Stimulated activated CD8-positive, alpha-beta memory T cell treated with anti-CD3 and anti-CD28 coated beads, Interleukin-12 subunit alpha, Interleukin-12 subunit beta, amount 100 ng/mL, for 1 hour (primary cell): ENCODE measurements around the gene CRACDL.

Source experiments
- DNase-seq: peaks from one replicate; pipeline ENCODE4 v3.0.0-alpha.2; 2020; ENCODE audit warnings: low read depth

The CRACDL gene

GRCh38 chr2:98824256-98825019 lies 111.6 kb downstream of the CRACDL start:
- no peak for DNase-seq

- DNase-seq, result no peak
These were observed 112.5 kb downstream of the CRACDL start for GRCh38 chr2:98823196-98824170.

GRCh38 chr2:98822301-98823164 lies 113.5 kb downstream of the CRACDL start:
- peak; percentile 32 for DNase-seq

GRCh38 chr2:98821629-98822135 lies 114.3 kb downstream of the CRACDL start:
- no peak for DNase-seq

GRCh38 chr2:98819231-98819766 lies 116.7 kb downstream of the CRACDL start:
- DNase-seq, result no peak

- DNase-seq, result no peak
These were observed 117.9 kb downstream of the CRACDL start for GRCh38 chr2:98818164-98818563.

- DNase-seq, result no peak
These were observed 119.7 kb downstream of the CRACDL start for GRCh38 chr2:98816281-98816680.

- DNase-seq, result no peak
These were observed 120.2 kb downstream of the CRACDL start for GRCh38 chr2:98815795-98816194.

GRCh38 chr2:98811766-98812165 lies 124.3 kb downstream of the CRACDL start:
- no peak for DNase-seq

GRCh38 chr2:98810588-98810928 lies 125.5 kb downstream of the CRACDL start:
- DNase-seq, result no peak

GRCh38 chr2:98809878-98810587 lies 126.0 kb downstream of the CRACDL start:
- no peak for DNase-seq

- no peak for DNase-seq
These were observed 126.9 kb downstream of the CRACDL start for GRCh38 chr2:98809116-98809515.

GRCh38 chr2:98808546-98808945 lies 127.5 kb downstream of the CRACDL start:
- no peak for DNase-seq

- no peak for DNase-seq
These were observed 128.1 kb downstream of the CRACDL start for GRCh38 chr2:98807929-98808328.

GRCh38 chr2:98807221-98807620 lies 128.8 kb downstream of the CRACDL start:
- DNase-seq, result no peak

- no peak for DNase-seq
These were observed 129.8 kb downstream of the CRACDL start for GRCh38 chr2:98806236-98806697.

GRCh38 chr2:98805412-98806171 lies 130.4 kb downstream of the CRACDL start:
- DNase-seq, result no peak

- no peak for DNase-seq
These were observed 131.3 kb downstream of the CRACDL start for GRCh38 chr2:98804736-98805135.

- no peak for DNase-seq
These were observed 131.8 kb downstream of the CRACDL start for GRCh38 chr2:98804265-98804650.
